ENCODE results near the gene SP9.

Gene SP9

DNA sequence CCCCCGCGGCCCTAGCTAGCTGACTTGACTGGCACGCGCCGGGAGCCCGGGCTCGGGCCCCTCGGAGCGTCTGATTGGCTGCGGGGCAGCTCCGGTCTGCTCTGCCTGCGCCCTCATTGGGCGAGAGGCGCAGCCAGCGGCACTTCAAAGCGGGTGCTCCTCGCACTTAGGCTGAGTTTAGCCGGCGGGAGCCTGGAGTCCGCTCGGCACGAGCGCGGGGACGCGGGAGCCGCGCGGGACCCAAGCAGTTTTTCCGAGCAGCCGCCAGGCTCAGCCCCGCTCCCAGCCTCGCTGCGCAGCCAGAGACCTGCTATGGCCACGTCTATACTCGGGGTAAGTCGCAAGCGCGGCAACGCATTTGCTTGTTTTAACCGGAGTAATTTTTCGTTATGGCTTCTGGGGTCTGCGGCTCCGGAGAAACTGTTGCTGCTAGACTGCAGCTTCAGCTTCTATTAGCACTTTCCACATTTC, at the start of gene SP9:
Gene SP9, plus strand, starts transcription at position 174 of the 471 bp plus-strand sequence. Its CDS starts 139 bp downstream, at position 313.
- H3K36me3 ChIP-seq (ENCODE audit: insufficient read depth, low read length): no peaks in the 10 kb centered on the region
- peak within 1 kb of the TSS; percentile 55; the same call in 1 of the 2 replicates for H3K9ac ChIP-seq (ENCODE audit: low read depth, low read length)
- peaks cover 18% of the 10 kb centered on the region for H3K4me1 ChIP-seq (ENCODE audit: insufficient read depth, low read length)
- H3K9me3 ChIP-seq (ENCODE audit: control insufficient read depth, insufficient read depth, low read length): no peaks in the 10 kb centered on the region

DNA sequence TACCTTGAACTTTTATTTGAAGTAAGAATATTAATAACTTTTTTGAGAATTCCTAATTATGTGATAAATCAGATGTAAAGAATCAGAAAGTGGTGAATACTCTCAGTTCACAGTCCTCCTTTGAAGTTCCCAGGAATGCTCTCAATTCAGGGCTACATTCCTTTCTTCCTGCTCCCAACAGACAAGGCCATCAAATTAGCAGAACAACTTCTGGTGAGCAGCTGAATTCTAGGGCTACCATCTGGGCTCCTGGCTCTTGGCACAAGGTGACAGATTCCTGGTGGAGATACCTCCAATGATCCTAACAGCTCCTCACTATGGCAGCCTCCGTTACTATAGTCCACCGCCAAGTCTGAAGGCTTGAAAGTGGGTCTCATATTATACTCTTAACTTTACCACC, 48.6 kb upstream of the SP9 start:
- Histone ChIP-seq H3K9me3 (ENCODE audit: control insufficient read depth, insufficient read depth, low read length) (no peaks in the 10 kb centered on the region), H3K36me3 (ENCODE audit: insufficient read depth, low read length) (no peaks in the 10 kb centered on the region), H3K4me1 (ENCODE audit: insufficient read depth, low read length) (no peaks in the 10 kb centered on the region), H3K9ac (ENCODE audit: low read depth, low read length) (no peak overlapping the region)

DNA sequence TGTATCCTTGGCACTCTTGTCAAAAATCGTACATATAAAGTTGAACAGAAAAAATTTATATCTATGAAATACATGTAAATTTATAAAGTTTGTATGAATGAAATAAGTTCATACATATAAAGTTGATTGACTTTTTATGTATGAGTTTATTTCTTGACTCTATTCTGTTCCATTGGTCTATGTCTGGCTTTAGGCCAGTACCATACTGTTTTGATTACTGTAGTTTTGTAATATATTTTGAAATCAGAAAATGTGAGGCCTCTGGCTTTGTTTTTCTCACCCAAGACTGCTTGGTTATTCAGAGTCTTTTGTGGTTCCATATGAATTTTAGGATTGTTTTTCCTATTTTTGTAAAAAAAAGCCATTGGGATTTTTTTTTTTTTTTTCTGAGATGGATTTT, 41.8 kb upstream of the SP9 start:
- Histone ChIP-seq H3K9me3 (ENCODE audit: control insufficient read depth, insufficient read depth, low read length) (no peaks in the 10 kb centered on the region), H3K4me1 (ENCODE audit: insufficient read depth, low read length) (no peaks in the 10 kb centered on the region), H3K9ac (ENCODE audit: low read depth, low read length) (no peak overlapping the region), H3K36me3 (ENCODE audit: insufficient read depth, low read length) (no peaks in the 10 kb centered on the region)

DNA sequence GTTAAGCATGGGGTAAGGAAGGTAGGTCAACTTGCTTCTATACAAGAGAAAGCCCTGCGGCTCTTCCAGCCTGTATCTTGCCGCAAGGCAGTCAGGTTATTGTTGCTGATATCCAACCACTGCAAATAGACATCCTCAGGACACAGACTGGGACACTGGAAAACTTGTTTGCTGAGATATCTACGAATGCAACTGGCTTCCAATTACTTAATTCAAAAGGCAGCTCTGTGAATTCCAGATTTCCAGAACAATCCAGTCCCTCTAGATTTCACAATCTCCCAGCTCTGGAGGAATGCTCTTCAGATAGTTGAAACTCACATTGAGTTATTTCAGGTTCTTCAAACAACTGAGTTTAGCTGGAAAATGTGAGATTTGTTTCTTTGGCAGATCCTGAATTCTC, 34.6 kb upstream of the SP9 start:
- Histone ChIP-seq H3K4me1 (ENCODE audit: insufficient read depth, low read length) (peaks cover 9% of the 10 kb centered on the region), H3K36me3 (ENCODE audit: insufficient read depth, low read length) (no peaks in the 10 kb centered on the region), H3K9me3 (ENCODE audit: control insufficient read depth, insufficient read depth, low read length) (no peaks in the 10 kb centered on the region), H3K9ac (ENCODE audit: low read depth, low read length) (no peak overlapping the region)

DNA sequence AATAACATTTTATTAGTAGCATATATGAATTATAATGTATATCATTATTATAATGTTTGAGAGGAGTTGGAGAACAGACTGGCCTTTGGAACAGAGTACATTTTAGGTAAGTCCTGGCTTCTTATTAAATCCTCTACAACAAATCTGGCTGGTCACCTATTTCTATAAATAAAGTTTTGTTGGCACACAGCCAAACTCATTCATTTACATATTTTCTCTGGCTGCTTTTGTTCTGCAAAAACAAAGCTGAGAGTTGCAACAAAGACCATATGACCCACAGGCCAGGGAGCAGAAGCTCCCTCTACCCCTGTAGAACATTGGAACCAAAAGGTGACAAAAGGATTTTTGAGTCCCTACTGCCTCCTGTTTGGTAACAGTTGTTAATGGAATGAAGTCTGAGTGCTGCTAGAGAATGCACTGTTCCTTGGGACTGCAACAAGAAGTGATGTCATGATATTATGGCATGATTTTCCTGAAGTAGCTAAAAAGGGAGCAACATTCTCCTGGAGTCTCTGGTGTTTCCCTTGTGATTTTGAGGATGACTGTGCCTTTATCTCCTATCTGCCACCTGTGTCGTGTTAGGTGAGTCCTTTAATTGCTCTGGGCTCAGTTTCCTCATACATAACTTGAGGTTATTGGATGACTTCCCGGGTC, 22.0 kb upstream of the SP9 start:
- Histone ChIP-seq H3K4me1 (ENCODE audit: insufficient read depth, low read length) (peaks cover 5% of the 10 kb centered on the region), H3K9me3 (ENCODE audit: control insufficient read depth, insufficient read depth, low read length) (no peaks in the 10 kb centered on the region), H3K9ac (ENCODE audit: low read depth, low read length) (no peak overlapping the region), H3K36me3 (ENCODE audit: insufficient read depth, low read length) (no peaks in the 10 kb centered on the region)

DNA sequence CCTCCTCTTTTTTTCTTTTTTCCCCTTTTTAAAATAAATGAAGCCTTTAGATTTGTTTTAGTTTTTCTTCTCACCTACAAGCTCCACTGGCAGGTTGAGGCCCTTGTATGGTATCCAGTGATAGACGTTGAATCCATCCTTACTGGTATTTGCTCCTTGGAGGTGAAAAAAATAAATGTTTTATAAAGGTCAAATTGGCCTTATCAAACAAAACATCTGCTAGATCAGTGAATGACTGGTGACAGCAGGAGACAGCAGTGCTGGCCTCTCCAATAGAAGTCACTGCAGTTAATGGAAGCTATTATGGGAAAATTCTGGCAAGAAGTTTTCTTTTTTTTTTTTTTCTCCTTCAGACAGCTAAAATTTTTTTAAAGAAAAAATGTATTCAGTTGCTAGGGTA, 12.6 kb upstream of the SP9 start:
- Histone ChIP-seq H3K9me3 (ENCODE audit: control insufficient read depth, insufficient read depth, low read length) (no peaks in the 10 kb centered on the region), H3K9ac (ENCODE audit: low read depth, low read length) (no peak overlapping the region), H3K4me1 (ENCODE audit: insufficient read depth, low read length) (no peaks in the 10 kb centered on the region; the same call in 1 of the 2 replicates), H3K36me3 (ENCODE audit: insufficient read depth, low read length) (no peaks in the 10 kb centered on the region)

DNA sequence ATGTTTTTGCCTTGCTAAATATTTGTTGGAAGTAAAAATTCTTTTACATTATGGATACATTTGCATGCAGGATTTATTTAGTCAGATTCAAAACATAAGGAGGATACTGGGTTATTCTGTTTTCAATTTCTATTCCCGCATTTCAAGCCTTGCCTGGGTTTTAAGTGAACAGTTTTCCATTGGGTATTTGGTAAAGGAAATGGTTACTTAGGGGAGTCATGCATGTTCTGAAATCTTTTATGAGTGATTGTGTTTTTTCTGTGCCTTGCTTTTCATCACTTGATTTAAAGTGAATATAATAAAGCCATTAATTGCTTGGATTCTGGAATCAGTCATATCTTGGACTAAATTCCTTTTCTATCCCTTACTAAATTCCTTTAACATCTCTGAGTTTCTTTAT, 12.0 kb upstream of the SP9 start:
- Histone ChIP-seq H3K4me1 (ENCODE audit: insufficient read depth, low read length) (no peaks in the 10 kb centered on the region; the same call in 1 of the 2 replicates), H3K9ac (ENCODE audit: low read depth, low read length) (no peak overlapping the region), H3K9me3 (ENCODE audit: control insufficient read depth, insufficient read depth, low read length) (no peaks in the 10 kb centered on the region), H3K36me3 (ENCODE audit: insufficient read depth, low read length) (no peaks in the 10 kb centered on the region)

DNA sequence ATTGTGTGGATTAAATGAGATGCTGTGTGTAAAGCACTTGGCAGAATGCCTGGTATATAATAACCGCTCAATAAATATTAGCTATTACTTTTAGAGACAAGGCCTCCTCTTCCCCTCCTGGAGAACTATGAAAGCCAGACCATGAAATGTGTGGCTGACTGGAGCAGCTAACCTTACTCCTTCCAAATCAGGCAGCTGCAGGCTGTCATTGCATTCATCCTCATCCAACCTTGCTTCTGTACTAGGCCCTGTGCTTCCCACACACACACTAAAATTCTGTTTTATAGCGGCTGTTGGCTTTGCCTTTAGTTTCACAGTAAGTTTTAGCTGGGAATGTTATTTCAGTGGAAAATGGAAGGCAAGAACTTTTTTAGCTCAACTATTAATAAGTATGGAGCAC, 10.2 kb upstream of the SP9 start:
- Histone ChIP-seq H3K9me3 (ENCODE audit: control insufficient read depth, insufficient read depth, low read length) (no peaks in the 10 kb centered on the region), H3K9ac (ENCODE audit: low read depth, low read length) (no peak overlapping the region), H3K4me1 (ENCODE audit: insufficient read depth, low read length) (peaks cover 5% of the 10 kb centered on the region; the same call in 1 of the 2 replicates), H3K36me3 (ENCODE audit: insufficient read depth, low read length) (no peaks in the 10 kb centered on the region)

DNA sequence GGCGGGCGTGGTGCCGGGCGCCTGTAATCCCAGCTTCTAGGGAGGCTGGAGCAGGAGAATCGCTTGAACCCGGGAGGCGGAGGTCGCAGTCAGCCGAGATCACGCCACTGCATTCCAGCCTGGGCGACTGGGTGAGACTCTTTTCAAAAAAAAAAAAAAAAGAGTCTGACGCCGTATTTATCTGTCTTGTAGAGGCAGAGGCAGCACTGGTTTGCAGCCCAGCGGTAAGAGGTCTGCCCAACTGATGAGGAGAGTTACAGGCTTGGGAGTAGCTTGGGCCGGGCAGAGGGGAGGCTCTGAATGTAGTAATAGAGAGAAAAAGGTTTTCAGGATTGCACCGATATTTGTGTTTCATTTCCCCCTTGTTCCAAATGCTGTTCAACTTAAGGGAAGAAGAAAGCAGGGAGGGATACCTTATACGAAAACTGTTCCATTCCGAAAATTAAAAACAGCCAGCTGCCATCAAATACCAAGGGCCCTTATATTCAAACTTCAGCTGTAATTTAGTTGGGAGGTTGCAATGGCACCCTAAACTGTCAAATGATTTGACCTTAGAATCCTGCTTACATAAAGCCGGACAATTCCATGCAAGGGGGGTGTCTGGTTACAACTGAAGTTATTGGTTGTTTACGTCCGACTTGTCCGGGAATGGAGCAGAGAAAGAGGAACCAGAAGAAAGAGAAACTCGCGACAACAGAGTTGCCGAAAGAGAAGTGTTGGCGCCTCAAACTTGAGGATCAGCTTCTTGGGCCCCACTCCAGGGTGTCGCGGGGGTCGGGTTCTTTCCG, 9.2 kb upstream of the SP9 start:
- Histone ChIP-seq H3K9me3 (ENCODE audit: control insufficient read depth, insufficient read depth, low read length) (no peaks in the 10 kb centered on the region), H3K4me1 (ENCODE audit: insufficient read depth, low read length) (peaks cover 5% of the 10 kb centered on the region), H3K9ac (ENCODE audit: low read depth, low read length) (peak overlapping the region; percentile 56; the same call in 1 of the 2 replicates), H3K36me3 (ENCODE audit: insufficient read depth, low read length) (no peaks in the 10 kb centered on the region)

DNA sequence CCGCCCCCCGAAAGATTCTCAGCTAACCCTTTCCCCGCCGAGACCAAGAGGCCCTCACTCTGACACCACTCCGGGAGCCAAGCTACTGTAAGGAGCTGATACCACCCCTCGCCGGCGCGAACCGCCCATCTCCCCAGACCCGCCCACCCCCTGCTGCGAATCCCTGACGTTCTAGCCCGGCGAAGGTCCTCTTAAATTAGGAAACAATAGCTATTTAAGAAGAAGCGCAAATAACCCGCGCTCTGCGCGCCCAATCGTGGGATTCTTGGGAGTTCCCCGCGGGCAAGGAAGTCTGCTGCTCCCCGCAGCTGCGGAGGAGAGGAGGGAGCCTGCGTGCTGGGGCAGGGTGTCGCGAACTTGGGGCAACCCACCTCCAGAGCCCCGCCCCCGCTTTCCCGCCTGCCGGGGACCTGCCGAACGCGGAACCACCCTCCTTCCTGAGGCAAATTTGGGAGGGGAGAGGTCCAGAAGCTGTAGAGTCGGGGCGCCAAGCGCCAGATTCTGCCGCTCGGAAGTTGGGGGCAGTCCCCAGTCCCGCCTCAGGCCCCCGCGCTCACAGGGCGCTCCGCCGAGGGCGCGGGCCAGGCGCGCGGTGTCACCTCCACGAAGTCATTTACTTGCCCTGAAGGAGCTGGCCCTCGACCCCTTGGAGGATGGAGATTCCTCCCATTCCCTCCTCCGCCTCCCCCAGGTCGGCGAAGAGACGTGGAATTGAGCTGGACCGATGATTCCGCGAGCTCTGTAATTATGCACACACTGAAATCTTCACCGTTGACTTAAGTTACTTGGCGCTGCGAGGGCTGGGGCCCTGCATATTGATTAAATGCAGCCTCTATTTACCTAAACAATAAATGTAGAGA, 8.4 kb upstream of the SP9 start:
- H3K4me1 ChIP-seq (ENCODE audit: insufficient read depth, low read length): peaks cover 8% of the 10 kb centered on the region
- H3K9ac ChIP-seq (ENCODE audit: low read depth, low read length): peak overlapping the region; percentile 56; the same call in 1 of the 2 replicates

DNA sequence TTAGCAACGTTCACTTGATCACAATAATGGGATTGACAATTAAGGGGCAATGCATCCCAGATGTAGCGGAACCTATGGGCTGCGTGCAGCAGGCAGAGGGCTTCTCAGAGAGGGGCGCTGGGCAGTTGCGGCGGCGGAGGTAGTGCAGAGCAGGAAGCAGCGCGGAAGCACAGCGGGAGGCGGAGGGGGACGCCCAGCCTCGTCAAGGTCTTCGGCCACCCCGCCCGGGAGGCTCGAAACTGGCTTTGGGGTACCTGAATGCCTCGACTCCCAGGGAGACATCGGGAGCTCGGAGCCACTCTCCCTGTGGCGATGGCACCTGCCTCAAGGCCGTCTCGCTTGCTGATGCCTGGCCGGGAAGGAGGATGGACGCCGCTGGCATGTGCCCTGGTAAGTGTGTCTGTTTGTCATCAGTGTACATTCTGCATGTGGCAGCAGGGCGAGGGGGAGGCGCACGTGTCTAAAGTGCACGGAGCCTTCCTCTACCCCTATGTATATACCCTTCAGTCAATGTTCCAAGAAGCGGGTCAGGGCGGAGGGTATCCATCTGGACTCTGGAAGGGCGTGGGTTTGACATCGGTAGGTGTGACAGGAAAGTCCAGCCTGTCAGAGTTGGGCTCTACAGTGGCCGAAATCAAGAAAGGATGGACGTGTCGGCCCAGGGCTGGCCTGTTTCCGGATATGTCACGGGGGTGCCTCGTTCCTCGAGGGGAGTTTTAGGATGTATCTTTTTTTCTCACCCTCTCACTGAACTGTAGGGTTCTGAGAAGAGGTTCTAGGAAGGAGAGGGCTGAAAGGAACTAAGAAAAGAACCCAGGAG, 7.5 kb upstream of the SP9 start:
- H3K36me3 ChIP-seq (ENCODE audit: insufficient read depth, low read length): no peaks in the 10 kb centered on the region
- H3K4me1 ChIP-seq (ENCODE audit: insufficient read depth, low read length): peaks cover 8% of the 10 kb centered on the region
- H3K9me3 ChIP-seq (ENCODE audit: control insufficient read depth, insufficient read depth, low read length): no peaks in the 10 kb centered on the region
- peak overlapping the region; percentile 56; the same call in 1 of the 2 replicates for H3K9ac ChIP-seq (ENCODE audit: low read depth, low read length)

More for the DNA sequence above, 8.4 kb upstream of the SP9 start:
- H3K36me3 ChIP-seq (ENCODE audit: insufficient read depth, low read length): no peaks in the 10 kb centered on the region
- no peaks in the 10 kb centered on the region for H3K9me3 ChIP-seq (ENCODE audit: control insufficient read depth, insufficient read depth, low read length)

DNA sequence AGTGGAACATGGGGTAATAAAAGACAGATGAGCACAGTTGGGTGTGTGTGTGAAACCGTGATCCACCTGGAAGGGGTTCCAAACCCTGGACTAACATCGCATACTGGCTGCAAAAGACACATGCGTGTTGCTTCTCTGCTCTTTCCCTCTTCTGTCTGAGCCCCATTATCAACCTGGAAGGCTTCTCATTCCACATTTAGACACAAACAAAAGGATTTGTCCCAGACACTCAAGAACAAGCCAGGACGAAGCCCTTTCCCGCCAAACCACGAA, 7.0 kb upstream of the SP9 start:
- Histone ChIP-seq H3K4me1 (ENCODE audit: insufficient read depth, low read length) (peaks cover 10% of the 10 kb centered on the region), H3K9ac (ENCODE audit: low read depth, low read length) (peak overlapping the region; percentile 29; the same call in 1 of the 2 replicates), H3K9me3 (ENCODE audit: control insufficient read depth, insufficient read depth, low read length) (no peaks in the 10 kb centered on the region), H3K36me3 (ENCODE audit: insufficient read depth, low read length) (no peaks in the 10 kb centered on the region)

DNA sequence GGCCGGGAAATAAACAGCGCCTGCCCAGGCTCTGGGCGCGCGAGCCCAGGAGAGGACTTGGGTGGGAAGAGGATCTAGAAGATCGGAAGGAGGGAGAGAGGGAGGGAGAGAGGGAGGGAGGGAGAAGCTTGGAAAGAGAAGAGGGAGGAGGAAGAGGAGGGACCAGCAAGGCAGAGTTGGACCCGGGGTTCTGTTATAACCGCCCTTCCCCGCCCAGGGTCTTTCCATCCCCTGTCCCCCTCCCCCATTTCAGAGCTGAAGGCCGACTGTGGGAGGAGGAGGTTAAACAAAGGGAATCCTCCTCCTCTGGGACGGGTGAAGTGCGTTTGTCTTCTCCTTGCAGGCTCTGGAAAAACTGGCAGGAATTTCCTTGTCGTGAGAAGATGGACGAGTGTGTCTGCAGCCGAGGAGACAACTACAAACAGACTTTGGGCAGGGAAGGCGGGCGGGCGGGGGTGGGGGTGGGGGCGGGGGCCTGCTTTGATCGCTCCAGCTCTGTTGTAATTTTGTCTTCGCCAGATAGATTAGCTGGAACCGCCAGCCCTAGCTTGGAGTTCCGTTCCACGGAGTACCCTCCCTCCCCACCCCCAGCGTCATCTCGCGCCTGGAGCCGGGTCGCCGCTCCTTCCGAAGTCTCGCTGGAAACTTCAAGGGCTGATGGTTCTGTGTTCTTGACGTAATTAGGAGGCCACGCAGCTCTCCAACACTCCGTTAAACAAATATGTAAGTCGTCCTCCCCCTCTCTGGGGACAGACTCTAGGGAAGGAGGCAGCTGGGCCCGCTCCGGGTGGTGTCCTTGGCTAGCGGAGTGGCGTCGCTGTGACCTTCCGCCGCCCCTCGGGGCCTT, 6.4 kb upstream of the SP9 start:
- Histone ChIP-seq H3K4me1 (ENCODE audit: insufficient read depth, low read length) (peaks cover 11% of the 10 kb centered on the region), H3K9ac (ENCODE audit: low read depth, low read length) (peak overlapping the region; percentile 56; the same call in 1 of the 2 replicates), H3K36me3 (ENCODE audit: insufficient read depth, low read length) (no peaks in the 10 kb centered on the region), H3K9me3 (ENCODE audit: control insufficient read depth, insufficient read depth, low read length) (no peaks in the 10 kb centered on the region)
